K562 (cell line): ENCODE data around the gene CCDC88C. TPM values are rescaled to one million over a fixed set of nuclear protein-coding genes. Genes with fewer than 3 reads are reported as not detected.
A peak's percentile ranks its signal among the peaks of the same experiment; 100 is the strongest.

Source experiments
- ATAC-seq: fragments of 200-7000 bp; cut with Tn5 transposase; 3 replicates; pipeline ENCODE4 v1.9.1; 2020; ENCODE audit warnings: moderate library complexity
- BruUV-seq: library from RNA; stranded (reverse); fragments of 400-500 nt; replicated peaks from 2 replicates; lab custom pipeline; 2021; lab: Mats Ljungman, UMichigan
- CTCF ChIA-PET: fragments of 300-600 bp; formaldehyde crosslinking; extraction: SDS; loops from one replicate; lab custom pipeline; 2021; ENCODE audit warnings: low intra/inter-chr PET ratio; lab: Yijun Ruan, JAX
- POLR2A ChIA-PET: fragments of 300-600, 350-650 bp; sonication (Branson Sonifier 250); formaldehyde crosslinking; extraction: SDS; loops from one replicate; lab custom pipeline; 2021; ENCODE audit warnings: antibody characterized with exemption, inconsistent platforms; lab: Yijun Ruan, JAX
- DNase-seq, 4 experiments: peaks; one replicate each; pipeline versions ENCODE4 v3.0.0 to v3.0.0-alpha.2; 2011 to 2018; ENCODE audit warnings: low spot score in 3 of 4, mixed read lengths in 3 of 4; ENCODE audit errors: extremely low read depth in 1 of 4
- FAIRE-seq: peaks from 2 replicates; lab custom pipeline; 2011; peaks lifted over from hg19 to GRCh38; lab: Jason Lieb, UNC
- H2AFZ ChIP-seq: 2 replicates; pipeline ENCODE4 v1.6.0; 2011; ENCODE audit warnings: low read depth, low read length, control low read depth, inconsistent platforms
- H3K27ac ChIP-seq: fragments of 200-600 bp; 3 replicates; pipeline ENCODE4 v1.8.0; 2011; ENCODE audit warnings: low read depth, mild to moderate bottlenecking, control low read depth, inconsistent platforms, low read length, moderate library complexity, mixed read lengths; ENCODE audit errors: extremely low read depth
- H3K27me3 ChIP-seq, 2 experiments: fragments of 300-600 bp in 1 of 2; 2 replicates in 1 of 2; 3 replicates in 1 of 2; pipeline versions ENCODE4 v1.6.0 to v1.8.0; 2011; ENCODE audit warnings: inconsistent platforms in 2 of 2, low read length in 2 of 2, mild to moderate bottlenecking in 1 of 2, mixed read lengths in 1 of 2, moderate library complexity in 1 of 2; ENCODE audit not compliant: control insufficient read depth in 2 of 2, insufficient read depth in 2 of 2
- H3K36me3 ChIP-seq: fragments of 300-600 bp; 3 replicates; pipeline ENCODE4 v1.8.0; 2011; ENCODE audit warnings: mild to moderate bottlenecking, low read length, inconsistent platforms; ENCODE audit not compliant: control insufficient read depth, insufficient read depth
- H3K4me1 ChIP-seq, 2 experiments: fragments of 200-600 bp in 1 of 2; replicated peaks in 1 of 2; 2 replicates in 1 of 2; 3 replicates in 1 of 2; pipeline versions ENCODE4 v1.5.1 to v1.8.0; 2011; ENCODE audit warnings: inconsistent platforms in 2 of 2, low read length in 2 of 2, mild to moderate bottlenecking in 1 of 2, mixed read lengths in 1 of 2, moderate library complexity in 1 of 2; ENCODE audit not compliant: control insufficient read depth in 2 of 2, insufficient read depth in 2 of 2
- H3K4me2 ChIP-seq: 2 replicates; pipeline ENCODE4 v1.6.1; 2011; ENCODE audit warnings: low read length, control low read depth, inconsistent platforms, mixed read lengths; ENCODE audit not compliant: insufficient read depth
- H3K4me3 ChIP-seq: fragments of 200-600 bp; sonication (generic), shearing (Covaris generic); 2 replicates; pipeline ENCODE4 v1.5.1; 2016; ENCODE audit warnings: control low read depth, inconsistent platforms
- H3K79me2 ChIP-seq: fragments of 200-600 bp; 3 replicates; pipeline ENCODE4 v1.8.0; 2011; ENCODE audit warnings: low read length, inconsistent platforms; ENCODE audit not compliant: control insufficient read depth, insufficient read depth
- H3K9ac ChIP-seq, 2 experiments: 2 replicates each; pipeline versions ENCODE4 v1.6.0 to v1.6.1; 2011; ENCODE audit warnings: low read depth in 2 of 2, low read length in 2 of 2, control low read depth in 1 of 2, inconsistent platforms in 1 of 2, mild to moderate bottlenecking in 1 of 2, mixed read lengths in 1 of 2; ENCODE audit not compliant: insufficient read depth in 1 of 2
- H3K9me1 ChIP-seq: one replicate; pipeline ENCODE4 v1.6.0; 2011; ENCODE audit warnings: inconsistent platforms, mild to moderate bottlenecking, low read length, moderate library complexity; ENCODE audit not compliant: control insufficient read depth, insufficient read depth
- H3K9me3 ChIP-seq: replicated peaks from 2 replicates; pipeline ENCODE4 v1.5.1; 2011; ENCODE audit warnings: low read depth, low read length, inconsistent platforms; ENCODE audit not compliant: control insufficient read depth, insufficient read depth
- H4K20me1 ChIP-seq: replicated peaks from 2 replicates; pipeline ENCODE4 v1.6.1; 2011; ENCODE audit warnings: low read length, inconsistent platforms, mixed read lengths; ENCODE audit not compliant: control insufficient read depth, insufficient read depth
- IRF2 ChIP-seq: sonication (generic); formaldehyde crosslinking; IDR thresholded peaks from 2 replicates; pipeline ENCODE4 v1.8.1; 2022; ENCODE audit warnings: mild to moderate bottlenecking, missing genetic modification reagents
- SRSF1 ChIP-seq: fragments of 200-400 bp; formaldehyde crosslinking; IDR thresholded peaks from 2 replicates; pipeline ENCODE4 v1.6.1; 2017; ENCODE audit warnings: mild to moderate bottlenecking, low read depth, low read length, moderate library complexity
- VEZF1 ChIP-seq: fragments of 200-800 bp; sonication (Bioruptor generic); IDR thresholded peaks from 2 replicates; pipeline ENCODE4 v1.6.1; 2017; ENCODE audit warnings: missing genetic modification characterization, missing compliant biosample characterization
- XRCC4 ChIP-seq: IDR thresholded peaks from one replicate; pipeline ENCODE4 v1.6.1; 2011; ENCODE audit not compliant: insufficient read depth, insufficient read length; ENCODE audit errors: extremely low read depth
- ZBED1 ChIP-seq: IDR thresholded peaks from 2 replicates; pipeline ENCODE4 v1.6.1; 2014
- WGBS: fragments of 100-300 bp; shearing (Covaris generic); methylation state at CpG from one replicate; pipeline ENCODE4 v1.1.6; 2016; ENCODE audit warnings: low coverage, mixed read lengths; ENCODE audit not compliant: insufficient coverage; ENCODE audit errors: missing lambda C conversion rate; 5-methylcytosine and 5-hydroxymethylcytosine counted together
- in situ Hi-C: fragments of 300-500 bp; cut with MboI; formaldehyde crosslinking; loops from 4 replicates; pipeline ENCODE4 v1.15.0; 2018; ENCODE audit warnings: inconsistent platforms, mixed read lengths
- intact Hi-C: fragments of 100-400 bp; cut with micrococcal nuclease; formaldehyde crosslinking; loops from 2 replicates; pipeline ENCODE4 v1.14.2; 2022
- polyA plus RNA-seq, 8 experiments: library from polyadenylated mRNA; depleted of rRNA in 4 of 8; stranded (reverse) in 5 of 8; unstranded in 3 of 8; fragments of >200 nt; fragmentation: Nextera tagmentation in 2 of 8; fragmentation: Illumina TruSeq in 1 of 8; extraction: Ambion mirVana in 2 of 8; extraction: Trizol in 1 of 8; gene quantifications; 2 replicates each; pipeline versions ENCODE4 v1.2.1 to v1.2.3, GENCODE V29; 2011 to 2014; ENCODE audit warnings: inconsistent platforms in 1 of 8, missing spikeins in 1 of 8
- total RNA-seq, 7 experiments: library from RNA; depleted of rRNA in 6 of 7; stranded (reverse); fragments of >200 nt in 6 of 7; fragmentation: Illumina TruSeq in 2 of 7; extraction: Trizol in 2 of 7; gene quantifications; 2 replicates each; pipeline versions ENCODE4 v1.2.1 to v1.2.3, GENCODE V29; 2011 to 2021; ENCODE audit warnings: low replicate concordance in 1 of 7

The CCDC88C gene
- total and polyA plus RNA-seq, 9 of the 15 experiments (the other 6 are each of a cell fraction or from before 2014, with no cell fraction given), result 0.62 to 22.5 (median 10.7) TPM

GRCh38 chr14:91271639-91272038, 146.0 kb downstream of the CCDC88C start:
- H3K36me3 ChIP-seq, result peaks cover 17% of the 10 kb centered on the region
- no peaks in the 10 kb centered on the region for H3K9me1 ChIP-seq
- BruUV-seq, result no TSS peak
- H3K27me3 ChIP-seq, result no peaks in the 10 kb centered on the region
- no peak for TF ChIP-seq IRF2 (CRISPR knock-in tag)
- no peak for TF ChIP-seq XRCC4
- no peak for TF ChIP-seq ZBED1
- DNase-seq, result no peak
- in situ Hi-C loops (no loop called here), intact Hi-C loops (no loop called here)
- no peaks in the 10 kb centered on the region for H3K9me3 ChIP-seq
- peaks cover 23 to 27% of the 10 kb centered on the region in 2 experiments for H3K4me1 ChIP-seq
- no peak overlapping the region for H3K4me3 ChIP-seq
- ChIA-PET CTCF (no interaction called here), POLR2A (no interaction called here)
- no peaks in the 10 kb centered on the region for H3K79me2 ChIP-seq
- H3K27ac ChIP-seq, result no peak overlapping the region
- no peak for FAIRE-seq
- 92% methylated on average over 8 of the region's 9 CpGs for WGBS
- peak overlapping the region in 1 of 2 experiments; percentile 64; a peak in 2 of 4 replicates for H3K9ac ChIP-seq
- no peak overlapping the region for H2AFZ ChIP-seq
- H4K20me1 ChIP-seq, result no peaks in the 10 kb centered on the region
- no peak for ATAC-seq
- no peak overlapping the region for H3K4me2 ChIP-seq

GRCh38 chr14:91270619-91271018, 147.0 kb downstream of the CCDC88C start:
- Histone ChIP-seq H3K4me3 (no peak overlapping the region), H4K20me1 (no peaks in the 10 kb centered on the region)
- FAIRE-seq, result no peak
- no peak for TF ChIP-seq SRSF1
- TF ChIP-seq VEZF1 (CRISPR knock-in tag), result 0 out of 2 replicates have a peak, but pooled peaks have one; percentile 15
- TF ChIP-seq, all 486 proteins: peak for 1
- no peaks in the 10 kb centered on the region for H3K9me1 ChIP-seq
- H3K9me3 ChIP-seq, result no peaks in the 10 kb centered on the region
- in situ Hi-C loops, result no loop called here
- H2AFZ ChIP-seq, result no peak overlapping the region
- DNase-seq (no peak), ATAC-seq (no peak)
- no peaks in the 10 kb centered on the region for H3K27me3 ChIP-seq
- no peak overlapping the region for H3K9ac ChIP-seq
- 68% methylated on average over 5 of the region's 8 CpGs for WGBS
- no TSS peak for BruUV-seq
- H3K27ac ChIP-seq, result no peak overlapping the region
- no peak overlapping the region for H3K4me2 ChIP-seq
- intact Hi-C loops, result no loop called here
- peaks cover 2% of the 10 kb centered on the region; the same call in 1 of the 3 replicates for H3K79me2 ChIP-seq
- peaks cover 28 to 29% of the 10 kb centered on the region in 2 experiments for H3K4me1 ChIP-seq
- ChIA-PET CTCF (no interaction called here), POLR2A (interaction anchor here (0.6 kb wide), 1 partner anchor 398 kb away, joined by 5 read pairs; no protein-coding TSS in a partner anchor)
- H3K36me3 ChIP-seq, result peaks cover 11% of the 10 kb centered on the region; the same call in 2 of the 3 replicates
